ENCODE results near the gene EYA4. TPM values are rescaled to one million over a fixed set of nuclear protein-coding genes. Genes with fewer than 3 reads are reported as not detected.

Gene EYA4
- total RNA-seq, 1 experiment from 2014 or later = 0.05 TPM

- H3K9me3 ChIP-seq (replicated peaks) = no peaks in the 10 kb centered on the region
- no peaks in the 10 kb centered on the region for H3K36me3 ChIP-seq
- no peak overlapping the region for H3K4me3 ChIP-seq
- H3K27me3 ChIP-seq (replicated peaks) = no peaks in the 10 kb centered on the region
- no peak overlapping the region for H3K27ac ChIP-seq
- no peaks in the 10 kb centered on the region for H3K4me1 ChIP-seq (replicated peaks)
- no peak for DNase-seq (ENCODE audit: low read depth in 1 of 2, low spot score in 2 of 2)
These were observed 85.4 kb downstream of the EYA4 start for GRCh38 chr6:133326584-133326983.

- Histone ChIP-seq H3K27me3 (replicated peaks) (no peaks in the 10 kb centered on the region), H3K4me1 (replicated peaks) (no peaks in the 10 kb centered on the region), H3K4me3 (no peak overlapping the region), H3K27ac (no peak overlapping the region), H3K9me3 (replicated peaks) (no peaks in the 10 kb centered on the region), H3K36me3 (no peaks in the 10 kb centered on the region)
- no peak for DNase-seq (ENCODE audit: low read depth in 1 of 2, low spot score in 2 of 2)
These were observed 92.7 kb downstream of the EYA4 start for GRCh38 chr6:133333852-133334251.

- DNase-seq (ENCODE audit: low read depth in 1 of 2, low spot score in 2 of 2) = no peak
- no peak overlapping the region for H3K27ac ChIP-seq
These were observed 96.2 kb downstream of the EYA4 start for GRCh38 chr6:133337308-133337707.

GRCh38 chr6:133339543-133340384, 98.6 kb downstream of the EYA4 start:
- H3K9me3 ChIP-seq (replicated peaks) = no peaks in the 10 kb centered on the region
- H3K27me3 ChIP-seq (replicated peaks) = 0 out of 2 replicates have a peak, but pooled peaks cover 6% of the 10 kb centered on the region
- H3K4me1 ChIP-seq (replicated peaks) = no peaks in the 10 kb centered on the region
- no peak for DNase-seq (ENCODE audit: low read depth in 1 of 2, low spot score in 2 of 2)
- H3K27ac ChIP-seq = no peak overlapping the region
- no peaks in the 10 kb centered on the region for H3K36me3 ChIP-seq
- H3K4me3 ChIP-seq = no peak overlapping the region

More at GRCh38 chr6:133337308-133337707, 96.2 kb downstream of the EYA4 start:
- Histone ChIP-seq H3K4me1 (replicated peaks) (no peaks in the 10 kb centered on the region), H3K9me3 (replicated peaks) (no peaks in the 10 kb centered on the region), H3K36me3 (no peaks in the 10 kb centered on the region), H3K4me3 (no peak overlapping the region), H3K27me3 (replicated peaks) (0 out of 2 replicates have a peak, but pooled peaks cover 6% of the 10 kb centered on the region)

GRCh38 chr6:133340557-133340956, 99.4 kb downstream of the EYA4 start:
- no peak overlapping the region for H3K27ac ChIP-seq

GRCh38 chr6:133341607-133342158, 100.5 kb downstream of the EYA4 start:
- Histone ChIP-seq H3K9me3 (replicated peaks) (no peaks in the 10 kb centered on the region), H3K4me3 (no peak overlapping the region), H3K27me3 (replicated peaks) (0 out of 2 replicates have a peak, but pooled peaks cover 6% of the 10 kb centered on the region), H3K27ac (no peak overlapping the region), H3K36me3 (no peaks in the 10 kb centered on the region), H3K4me1 (replicated peaks) (no peaks in the 10 kb centered on the region)
- DNase-seq (ENCODE audit: low read depth in 1 of 2, low spot score in 2 of 2) = no peak

More at GRCh38 chr6:133340557-133340956, 99.4 kb downstream of the EYA4 start:
- Histone ChIP-seq H3K27me3 (replicated peaks) (0 out of 2 replicates have a peak, but pooled peaks cover 6% of the 10 kb centered on the region), H3K4me1 (replicated peaks) (no peaks in the 10 kb centered on the region), H3K9me3 (replicated peaks) (no peaks in the 10 kb centered on the region), H3K36me3 (no peaks in the 10 kb centered on the region), H3K4me3 (no peak overlapping the region)
- DNase-seq (ENCODE audit: low read depth in 1 of 2, low spot score in 2 of 2) = no peak

- Histone ChIP-seq H3K4me1 (replicated peaks) (no peaks in the 10 kb centered on the region), H3K4me3 (no peak overlapping the region), H3K9me3 (replicated peaks) (no peaks in the 10 kb centered on the region), H3K27ac (no peak overlapping the region), H3K27me3 (replicated peaks) (0 out of 2 replicates have a peak, but pooled peaks cover 6% of the 10 kb centered on the region), H3K36me3 (no peaks in the 10 kb centered on the region)
- no peak for DNase-seq (ENCODE audit: low read depth in 1 of 2, low spot score in 2 of 2)
These were observed 102.1 kb downstream of the EYA4 start for GRCh38 chr6:133343220-133343619.

GRCh38 chr6:133348846-133349245, 107.7 kb downstream of the EYA4 start:
- Histone ChIP-seq H3K9me3 (replicated peaks) (no peaks in the 10 kb centered on the region), H3K4me3 (no peak overlapping the region), H3K4me1 (replicated peaks) (no peaks in the 10 kb centered on the region), H3K27ac (no peak overlapping the region), H3K27me3 (replicated peaks) (no peaks in the 10 kb centered on the region), H3K36me3 (no peaks in the 10 kb centered on the region)
- no peak for DNase-seq (ENCODE audit: low read depth in 1 of 2, low spot score in 2 of 2)

- no peaks in the 10 kb centered on the region for H3K27me3 ChIP-seq (replicated peaks)
- H3K27ac ChIP-seq = no peak overlapping the region
- no peaks in the 10 kb centered on the region for H3K9me3 ChIP-seq (replicated peaks)
- no peaks in the 10 kb centered on the region for H3K36me3 ChIP-seq
- H3K4me3 ChIP-seq = no peak overlapping the region
- no peaks in the 10 kb centered on the region for H3K4me1 ChIP-seq (replicated peaks)
- DNase-seq (ENCODE audit: low read depth in 1 of 2, low spot score in 2 of 2) = no peak
These were observed 109.8 kb downstream of the EYA4 start for GRCh38 chr6:133350928-133351327.

- Histone ChIP-seq H3K27me3 (replicated peaks) (no peaks in the 10 kb centered on the region), H3K4me3 (no peak overlapping the region), H3K36me3 (no peaks in the 10 kb centered on the region), H3K27ac (no peak overlapping the region), H3K4me1 (replicated peaks) (no peaks in the 10 kb centered on the region), H3K9me3 (replicated peaks) (no peaks in the 10 kb centered on the region)
- no peak for DNase-seq (ENCODE audit: low read depth in 1 of 2, low spot score in 2 of 2)
These were observed 110.9 kb downstream of the EYA4 start for GRCh38 chr6:133352046-133352445.

GRCh38 chr6:133353061-133353460, 111.9 kb downstream of the EYA4 start:
- DNase-seq (ENCODE audit: low read depth in 1 of 2, low spot score in 2 of 2) = no peak
- Histone ChIP-seq H3K4me1 (replicated peaks) (no peaks in the 10 kb centered on the region), H3K27ac (no peak overlapping the region), H3K27me3 (replicated peaks) (no peaks in the 10 kb centered on the region), H3K36me3 (no peaks in the 10 kb centered on the region), H3K4me3 (no peak overlapping the region), H3K9me3 (replicated peaks) (no peaks in the 10 kb centered on the region)

GRCh38 chr6:133355922-133356321, 114.8 kb downstream of the EYA4 start:
- H3K9me3 ChIP-seq (replicated peaks) = no peaks in the 10 kb centered on the region
- no peak overlapping the region for H3K4me3 ChIP-seq
- DNase-seq (ENCODE audit: low read depth in 1 of 2, low spot score in 2 of 2) = no peak
- H3K27ac ChIP-seq = no peak overlapping the region
- no peaks in the 10 kb centered on the region for H3K36me3 ChIP-seq
- no peaks in the 10 kb centered on the region for H3K27me3 ChIP-seq (replicated peaks)
- no peaks in the 10 kb centered on the region for H3K4me1 ChIP-seq (replicated peaks)

- Histone ChIP-seq H3K36me3 (no peaks in the 10 kb centered on the region), H3K9me3 (replicated peaks) (no peaks in the 10 kb centered on the region), H3K27ac (no peak overlapping the region), H3K4me3 (no peak overlapping the region), H3K4me1 (replicated peaks) (no peaks in the 10 kb centered on the region), H3K27me3 (replicated peaks) (no peaks in the 10 kb centered on the region; the same call in 1 of the 2 replicates)
- no peak for DNase-seq (ENCODE audit: low read depth in 1 of 2, low spot score in 2 of 2)
These were observed 117.5 kb downstream of the EYA4 start for GRCh38 chr6:133358574-133359150.

- no peaks in the 10 kb centered on the region for H3K4me1 ChIP-seq (replicated peaks)
- H3K27me3 ChIP-seq (replicated peaks) = no peaks in the 10 kb centered on the region; the same call in 1 of the 2 replicates
- H3K27ac ChIP-seq = no peak overlapping the region
- no peak for DNase-seq (ENCODE audit: low read depth in 1 of 2, low spot score in 2 of 2)
- H3K36me3 ChIP-seq = no peaks in the 10 kb centered on the region
- H3K9me3 ChIP-seq (replicated peaks) = no peaks in the 10 kb centered on the region
- H3K4me3 ChIP-seq = no peak overlapping the region
These were observed 118.1 kb downstream of the EYA4 start for GRCh38 chr6:133359256-133359655.
